Ramos (cell line): ENCODE data around the gene TMEM131L.
"Not testable (repeated sequence)": the region's sequence is repeated elsewhere in the genome, so short reads cannot be mapped to it uniquely, and the experiment has no call there.

ENCODE experiments used
- in situ Hi-C: fragments of 300-500 bp; cut with MboI; formaldehyde crosslinking; loops from one replicate; pipeline ENCODE4 v1.14.3; 2022; ENCODE audit warnings: low sequenced_read_pairs; ENCODE audit not compliant: unreplicated experiment

The TMEM131L gene

GRCh38 chr4:153535772-153536513 is 69.8 kb downstream of the TMEM131L start:
- in situ Hi-C loops, result no loop called here

- in situ Hi-C loops, result no loop called here
These were observed 71.4 kb downstream of the TMEM131L start for GRCh38 chr4:153537493-153537960.

GRCh38 chr4:153538487-153539357 is 72.6 kb downstream of the TMEM131L start:
- in situ Hi-C loops, result no loop called here

DNA sequence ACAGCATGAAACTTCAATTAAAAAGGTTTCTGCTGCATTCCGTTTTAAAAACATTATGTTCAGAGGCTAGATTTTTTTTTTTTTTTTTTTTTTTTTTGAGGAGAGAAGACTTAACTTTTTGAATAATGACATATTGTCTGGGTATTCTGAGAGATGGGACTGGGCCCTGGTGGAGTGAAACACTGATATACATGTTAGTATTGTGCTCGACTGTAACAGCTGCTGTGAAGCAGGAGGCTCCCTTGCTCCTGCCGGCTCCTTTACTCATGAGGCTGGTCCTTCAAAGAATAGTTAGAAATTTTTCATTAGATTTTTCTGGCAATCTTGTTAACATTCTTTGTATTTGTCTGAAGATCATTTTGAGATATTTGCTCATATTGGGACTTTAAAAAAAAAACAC is 73.3 kb downstream of the TMEM131L start:
- in situ Hi-C loops, result no loop called here

DNA sequence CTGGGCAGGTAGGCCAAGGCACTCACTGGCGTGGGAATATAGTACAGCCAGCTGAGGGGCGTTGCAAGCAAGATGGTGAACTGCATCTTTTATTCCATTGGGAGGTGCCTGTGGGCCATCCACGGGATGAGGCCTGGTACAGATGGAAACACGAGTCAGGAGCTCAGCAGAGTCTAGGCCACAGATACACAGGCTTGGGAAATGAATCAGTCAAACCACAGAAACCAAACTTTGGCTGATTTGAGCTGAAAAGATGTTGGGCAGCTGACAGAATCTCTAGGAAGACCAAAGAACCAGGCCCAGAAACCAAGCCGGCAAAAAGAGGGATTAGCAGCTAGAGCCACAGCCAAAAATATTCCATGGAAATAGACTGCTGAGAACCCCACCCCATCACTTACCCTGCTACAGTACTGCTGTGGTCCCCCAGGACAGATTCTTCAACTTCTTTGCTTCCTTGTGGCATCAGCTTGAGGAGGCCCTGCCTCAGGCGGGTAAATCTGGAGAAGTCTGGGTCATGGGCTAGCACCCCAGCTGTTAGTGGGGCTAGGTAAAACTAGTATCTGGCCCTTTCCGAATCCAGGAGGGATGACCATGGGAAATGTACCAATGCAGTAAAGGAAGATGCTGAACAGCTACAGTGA is 75.4 kb downstream of the TMEM131L start:
- in situ Hi-C loops, result no loop called here

DNA sequence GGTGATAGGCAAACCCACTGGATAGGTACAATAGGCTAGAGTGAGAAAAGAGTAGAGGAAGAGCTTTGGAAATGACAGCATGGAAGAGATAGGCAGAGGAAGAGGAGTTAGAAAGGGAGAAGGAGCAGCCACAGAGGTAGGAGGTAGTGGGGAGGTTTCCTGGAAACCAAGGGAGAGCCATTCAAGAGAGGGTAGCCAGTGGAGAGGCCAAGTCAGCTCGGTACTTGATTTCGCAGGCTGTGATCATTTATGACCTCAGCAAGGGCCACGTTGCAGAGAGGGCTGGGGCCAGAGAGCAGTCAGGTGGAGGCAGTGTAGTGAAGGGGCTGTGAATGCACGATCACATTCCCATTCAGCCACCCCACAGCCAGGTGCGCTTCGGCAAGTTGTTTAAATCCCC is 76.0 kb downstream of the TMEM131L start:
- in situ Hi-C loops, result no loop called here

DNA sequence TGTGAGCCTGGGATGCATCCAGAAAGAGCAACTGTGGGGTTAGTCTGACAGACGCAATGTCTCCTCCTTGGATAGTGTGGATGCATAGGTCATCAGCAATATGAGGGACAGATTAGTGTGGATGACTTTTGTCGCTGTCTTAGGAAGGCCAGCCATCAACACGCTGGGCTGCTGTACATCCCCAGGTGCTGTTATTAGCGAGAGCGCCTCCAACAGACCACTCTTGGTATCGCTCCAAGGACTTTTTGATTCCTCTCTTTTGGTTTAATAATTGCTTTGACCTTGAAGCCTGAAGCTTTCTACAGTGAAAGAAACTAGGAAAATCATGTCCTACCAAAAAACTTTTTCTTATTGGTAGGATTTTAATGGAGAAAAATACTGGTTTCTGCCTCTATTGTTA is 76.7 kb downstream of the TMEM131L start:
- in situ Hi-C loops, result no loop called here

GRCh38 chr4:153543351-153543750 is 77.2 kb downstream of the TMEM131L start:
- in situ Hi-C loops, result no loop called here

GRCh38 chr4:153545822-153546221 is 79.7 kb downstream of the TMEM131L start:
- in situ Hi-C loops, result no loop called here

- in situ Hi-C loops, result no loop called here
These were observed 80.1 kb downstream of the TMEM131L start for GRCh38 chr4:153546280-153546679.

- in situ Hi-C loops, result no loop called here
These were observed 81.4 kb downstream of the TMEM131L start for GRCh38 chr4:153547520-153547919.

GRCh38 chr4:153548907-153549306 is 82.7 kb downstream of the TMEM131L start:
- in situ Hi-C loops, result not testable (repeated sequence)

DNA sequence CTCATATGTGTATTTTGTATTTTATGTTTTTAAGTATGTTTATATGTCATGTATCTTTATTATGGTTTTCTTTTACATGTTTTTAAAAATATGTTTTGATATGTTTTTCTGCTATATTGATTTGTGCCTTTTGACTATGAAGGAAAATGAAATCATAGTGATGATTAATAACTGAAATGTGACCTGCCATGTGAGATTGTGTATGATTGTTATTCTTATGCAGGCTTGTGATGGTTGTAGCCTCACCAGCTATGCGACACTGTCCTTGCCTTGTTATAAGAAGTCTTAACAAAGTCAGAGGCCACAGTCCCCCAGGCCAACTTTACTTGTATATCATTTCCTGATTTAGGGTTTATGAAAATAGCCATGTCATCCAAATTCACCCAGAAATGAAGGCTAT is 83.2 kb downstream of the TMEM131L start:
- in situ Hi-C loops, result no loop called here

DNA sequence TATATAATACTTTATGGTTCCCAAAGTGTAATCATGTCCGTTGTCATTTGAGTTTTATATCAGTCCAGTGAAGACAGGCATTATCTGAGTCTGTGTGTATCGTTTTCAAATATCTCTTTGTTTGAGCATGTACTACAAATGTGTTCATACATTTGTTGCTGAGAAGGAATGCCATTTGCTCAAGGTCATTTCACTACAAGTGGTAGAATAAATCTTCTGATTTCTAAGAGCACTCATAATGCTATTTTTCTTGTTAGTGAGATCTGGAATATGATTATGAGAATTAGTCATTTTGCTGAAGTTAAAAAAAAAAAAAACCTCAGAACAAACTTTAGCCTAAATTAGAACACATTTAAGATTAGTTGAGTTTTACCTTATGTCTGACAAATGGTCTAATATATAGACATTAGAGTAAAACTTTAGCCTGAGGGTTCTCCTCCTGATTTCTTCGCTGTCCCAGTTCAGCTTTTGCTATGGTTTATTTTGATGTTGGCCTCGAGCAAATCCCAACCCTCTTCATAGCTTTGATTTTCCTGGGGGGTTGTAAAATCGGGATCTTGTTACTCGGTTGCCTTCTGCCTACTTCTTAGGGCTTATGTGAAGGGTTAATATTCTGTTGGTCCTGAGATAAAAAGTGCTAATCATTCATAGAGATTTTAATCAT is 87.1 kb downstream of the TMEM131L start:
- in situ Hi-C loops, result no loop called here

DNA sequence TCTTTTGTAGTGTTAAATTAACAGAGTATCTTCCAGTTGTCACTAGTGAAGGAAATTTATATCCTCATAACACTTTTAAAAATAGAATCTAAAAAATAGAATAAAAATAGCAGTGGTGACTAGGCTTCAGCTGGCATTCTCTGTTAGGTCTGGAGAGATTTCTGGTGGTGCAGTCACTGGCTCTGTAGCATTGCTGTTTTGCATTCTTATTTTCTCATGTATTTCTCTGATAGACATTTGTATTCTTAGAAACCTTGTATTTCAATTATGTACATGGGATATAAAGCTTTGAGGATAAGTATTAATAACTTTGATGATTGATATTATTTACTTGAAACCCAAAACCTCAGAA is 87.6 kb downstream of the TMEM131L start:
- in situ Hi-C loops, result no loop called here

DNA sequence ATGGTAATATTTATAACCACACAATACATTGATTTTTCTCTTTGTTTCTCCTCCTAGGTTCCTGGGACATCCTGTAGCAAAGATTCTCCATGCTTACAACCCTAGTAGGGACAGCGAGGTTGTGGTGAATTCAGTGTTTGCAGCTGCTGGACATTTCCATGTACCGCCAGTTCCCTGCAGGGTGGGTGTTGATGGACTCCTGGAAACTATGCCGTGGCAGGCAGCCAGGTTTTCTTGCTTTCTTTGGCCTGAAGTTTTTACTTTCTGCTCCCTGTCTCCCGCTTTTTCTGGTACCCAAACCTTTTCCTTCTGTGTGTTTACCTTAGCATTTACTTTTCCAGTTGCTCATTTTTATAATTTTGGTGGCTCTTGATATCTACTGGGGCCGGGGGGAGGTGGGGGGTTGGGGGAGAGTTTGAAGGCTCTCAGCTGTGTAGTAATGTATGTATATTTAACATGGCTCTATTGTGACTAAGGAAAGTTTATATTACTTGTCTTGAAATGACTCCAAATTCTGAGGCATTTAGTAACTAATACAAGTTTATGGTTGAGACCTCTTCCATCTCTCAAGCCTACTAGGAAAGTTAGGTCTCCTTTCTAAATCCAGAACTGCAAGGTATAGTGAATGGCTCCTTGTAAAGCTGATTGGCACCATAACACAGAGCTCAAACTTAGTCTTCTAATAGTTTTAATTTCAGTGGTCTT is 89.7 kb downstream of the TMEM131L start:
- in situ Hi-C loops, result no loop called here

DNA sequence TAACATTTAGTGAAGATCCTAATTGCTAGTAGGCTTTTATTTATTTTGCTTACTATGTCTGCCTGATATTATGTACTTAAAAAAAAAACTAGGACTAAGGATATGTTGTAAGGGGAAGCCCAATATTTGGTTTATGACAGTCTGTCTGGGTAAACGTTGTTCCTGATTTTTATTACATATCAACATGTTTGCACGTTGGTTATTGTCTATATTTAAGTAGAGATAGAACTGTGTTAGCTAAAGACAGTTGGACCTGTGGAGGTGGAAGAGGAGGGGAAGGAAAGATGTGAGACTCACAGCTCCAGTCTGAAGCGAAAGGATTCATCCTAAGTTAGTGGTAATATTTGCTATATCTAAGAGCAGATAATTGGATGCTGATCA is 90.3 kb downstream of the TMEM131L start:
- in situ Hi-C loops, result no loop called here

- in situ Hi-C loops, result no loop called here
These were observed 94.7 kb downstream of the TMEM131L start for GRCh38 chr4:153560908-153561307.

GRCh38 chr4:153564630-153565525 is 98.7 kb downstream of the TMEM131L start:
- in situ Hi-C loops, result no loop called here
